AG09319 (cell line): ENCODE measurements around the gene LTA4H.

ENCODE experiments used
- DNase-seq: peaks from one replicate; pipeline ENCODE4 v3.0.0-alpha.2; 2010; ENCODE audit warnings: low read depth; ENCODE audit errors: extremely low read depth
- TF ChIP-seq, protein P1 (sequence below): IDR thresholded peaks from 2 replicates; pipeline ENCODE4 v1.5.1; 2011; ENCODE audit warnings: low read depth, mild to moderate bottlenecking, inconsistent platforms, low read length, moderate library complexity

The LTA4H gene

DNA sequence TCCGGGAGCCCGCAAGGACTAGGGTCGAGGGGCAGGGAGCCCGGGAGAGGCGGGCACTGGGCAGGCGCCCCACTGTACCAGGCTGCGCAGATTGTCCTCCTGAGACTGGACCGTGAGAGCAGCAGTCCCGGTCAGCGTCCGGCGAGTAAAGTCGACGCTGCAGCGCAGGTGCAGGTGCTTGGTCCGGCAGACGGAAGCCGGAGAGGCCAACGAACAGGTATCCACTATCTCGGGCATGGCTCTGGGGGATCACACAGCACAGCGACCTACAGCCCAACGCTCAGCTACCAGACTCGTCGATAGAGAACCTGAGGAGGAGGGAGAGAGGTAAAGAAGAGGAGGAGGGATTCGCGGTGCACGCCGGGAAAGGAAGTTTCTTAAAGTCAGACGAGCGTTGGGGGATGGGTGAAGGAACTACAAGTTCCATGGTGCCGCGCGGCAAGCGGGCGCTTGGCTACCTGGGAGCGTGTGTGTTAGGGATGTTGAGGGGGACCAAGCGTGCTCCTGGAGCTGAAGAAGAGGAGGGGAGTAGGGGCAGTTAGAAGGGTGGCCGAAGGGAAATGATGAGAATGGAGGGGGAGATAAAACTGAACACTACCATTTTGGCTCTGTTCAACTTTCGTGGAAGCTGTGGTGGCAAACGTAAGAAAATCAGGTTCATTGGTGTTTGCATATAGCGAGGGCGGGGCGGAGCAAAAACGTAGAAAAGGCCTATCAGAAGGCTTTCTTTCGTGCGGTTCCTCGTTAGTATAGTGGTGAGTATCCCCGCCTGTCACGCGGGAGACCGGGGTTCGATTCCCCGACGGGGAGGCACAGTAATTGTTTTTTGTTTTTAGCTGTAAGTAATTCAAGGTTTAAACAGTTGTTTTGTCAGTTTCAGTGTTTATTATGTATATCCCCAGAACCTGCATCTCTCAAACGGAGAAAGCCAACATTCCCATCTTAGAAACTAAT, at the start of gene LTA4H:
Gene LTA4H, minus strand, starts transcription at position 305 of the 954 bp plus-strand sequence. Its CDS starts 68 bp downstream, at position 237.
- peak; percentile 98 for DNase-seq

DNA sequence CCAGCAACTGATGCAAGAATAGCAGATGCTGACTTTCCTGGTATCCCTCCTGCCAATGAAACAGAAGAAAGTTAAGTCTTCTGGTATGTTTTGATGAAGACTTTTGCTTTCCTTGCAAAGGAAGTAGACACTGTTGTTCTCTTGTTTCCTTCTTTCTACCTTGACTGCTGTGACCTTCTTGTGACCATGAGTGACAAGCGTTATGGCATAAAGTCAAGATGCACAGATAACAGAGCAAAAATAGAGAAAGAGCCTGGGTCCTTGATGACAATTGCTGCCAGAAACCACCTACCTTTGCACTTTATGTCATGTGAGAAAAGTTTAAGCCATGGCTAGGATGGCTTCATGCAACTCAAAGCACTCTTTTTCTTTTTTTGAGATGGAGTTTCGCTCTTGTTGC, 49.2 kb upstream of the LTA4H start:
- DNase-seq, result no peak
- TF ChIP-seq, protein P1, sequence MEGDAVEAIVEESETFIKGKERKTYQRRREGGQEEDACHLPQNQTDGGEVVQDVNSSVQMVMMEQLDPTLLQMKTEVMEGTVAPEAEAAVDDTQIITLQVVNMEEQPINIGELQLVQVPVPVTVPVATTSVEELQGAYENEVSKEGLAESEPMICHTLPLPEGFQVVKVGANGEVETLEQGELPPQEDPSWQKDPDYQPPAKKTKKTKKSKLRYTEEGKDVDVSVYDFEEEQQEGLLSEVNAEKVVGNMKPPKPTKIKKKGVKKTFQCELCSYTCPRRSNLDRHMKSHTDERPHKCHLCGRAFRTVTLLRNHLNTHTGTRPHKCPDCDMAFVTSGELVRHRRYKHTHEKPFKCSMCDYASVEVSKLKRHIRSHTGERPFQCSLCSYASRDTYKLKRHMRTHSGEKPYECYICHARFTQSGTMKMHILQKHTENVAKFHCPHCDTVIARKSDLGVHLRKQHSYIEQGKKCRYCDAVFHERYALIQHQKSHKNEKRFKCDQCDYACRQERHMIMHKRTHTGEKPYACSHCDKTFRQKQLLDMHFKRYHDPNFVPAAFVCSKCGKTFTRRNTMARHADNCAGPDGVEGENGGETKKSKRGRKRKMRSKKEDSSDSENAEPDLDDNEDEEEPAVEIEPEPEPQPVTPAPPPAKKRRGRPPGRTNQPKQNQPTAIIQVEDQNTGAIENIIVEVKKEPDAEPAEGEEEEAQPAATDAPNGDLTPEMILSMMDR, result no peak

More for the DNA sequence above, at the start of gene LTA4H:
- TF ChIP-seq, protein P1, result no peak

GRCh38 chr12:96083020-96083719, 47.8 kb upstream of the LTA4H start:
- TF ChIP-seq, protein P1, result no peak
- no peak for DNase-seq

DNA sequence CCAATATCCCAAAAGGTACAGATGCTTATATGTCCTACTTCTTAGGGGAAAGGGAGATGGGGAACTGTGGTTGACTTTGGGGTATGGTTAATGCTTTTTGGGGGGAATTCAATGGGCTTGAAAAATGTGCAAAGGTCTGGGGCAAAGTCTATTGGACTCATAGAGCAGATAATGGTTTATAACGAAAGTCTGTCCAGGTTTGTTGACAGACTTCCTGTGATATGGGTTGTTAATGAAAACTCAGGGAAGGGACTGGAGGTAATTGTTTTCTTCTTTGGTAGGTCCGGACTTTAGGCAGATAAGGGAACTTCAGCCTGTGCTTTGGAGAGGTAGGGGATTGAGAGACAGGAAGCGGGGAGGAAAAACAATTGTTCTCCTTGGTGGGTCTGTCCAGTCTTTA, 46.2 kb upstream of the LTA4H start:
- TF ChIP-seq, protein P1, result no peak
- no peak for DNase-seq

DNA sequence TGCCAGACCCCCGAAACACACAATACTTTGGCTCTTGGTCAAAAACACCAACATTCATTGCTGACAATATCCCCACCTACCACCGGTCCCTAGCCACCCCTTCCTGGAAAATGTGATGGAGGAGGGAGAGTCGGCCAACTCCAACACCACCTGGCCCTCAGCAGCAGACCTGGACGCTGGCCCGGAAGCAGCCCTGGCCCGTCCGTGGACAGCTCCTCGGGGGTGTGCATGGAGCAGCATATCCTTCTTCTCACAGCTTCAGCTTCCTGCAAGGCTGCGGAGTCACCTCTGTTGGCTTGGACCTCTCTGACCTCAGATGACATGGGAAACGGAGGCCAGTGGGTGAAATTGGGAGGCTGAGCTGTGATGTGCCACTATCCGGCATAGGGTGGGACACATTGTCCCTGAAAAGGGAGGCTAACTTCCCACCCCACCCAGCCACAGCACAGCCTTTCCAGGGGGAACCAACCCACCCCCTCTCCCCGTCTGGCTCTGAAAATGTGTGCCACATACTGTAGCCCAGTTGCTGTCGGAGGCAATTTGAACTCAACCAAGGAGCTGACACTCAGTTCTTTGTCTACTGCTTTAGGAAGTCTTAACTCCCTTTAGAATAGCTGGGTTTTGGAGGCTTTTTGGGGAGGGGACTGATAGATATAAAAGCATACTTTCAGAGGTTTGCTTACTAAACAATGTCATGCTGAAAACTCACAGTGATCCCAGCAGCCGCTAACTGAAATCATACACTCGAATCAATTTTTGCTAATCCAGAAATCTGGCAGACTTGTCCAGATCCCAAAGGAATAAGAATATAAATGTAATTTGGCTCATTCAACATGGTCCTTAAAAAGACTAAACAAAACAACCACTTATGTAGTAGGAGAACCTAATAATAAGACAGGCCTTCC, 43.1 kb upstream of the LTA4H start:
- TF ChIP-seq, protein P1, result no peak
- DNase-seq, result no peak

DNA sequence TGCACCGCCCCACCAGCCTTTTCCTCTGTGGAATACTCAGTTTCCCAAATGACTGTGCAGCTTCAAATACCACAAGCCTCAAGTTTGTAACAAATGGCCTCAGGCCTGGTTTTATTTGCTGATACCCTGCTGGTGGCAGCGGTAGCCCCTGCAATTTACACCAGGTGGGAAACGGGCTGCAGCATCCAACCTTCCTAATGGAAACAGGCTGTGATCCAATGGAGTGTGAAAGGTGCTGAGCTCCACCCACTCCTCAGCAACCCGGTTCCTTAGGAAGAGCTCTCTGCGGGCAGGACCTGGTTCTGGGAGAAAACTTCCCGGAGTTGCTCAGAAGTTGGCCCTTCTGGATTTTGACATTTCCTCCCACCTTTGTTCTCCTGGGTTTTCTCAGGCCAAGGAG, 41.7 kb upstream of the LTA4H start:
- no peak for DNase-seq
- TF ChIP-seq, protein P1, result no peak
